PC-3 (cell line): Measurements from ENCODE around the gene CBL. TPM values are rescaled to one million over a fixed set of nuclear protein-coding genes. Genes with fewer than 3 reads are reported as not detected.
A peak's percentile ranks its signal among the peaks of the same experiment; 100 is the strongest.
"Not testable (repeated sequence)": the region's sequence is repeated elsewhere in the genome, so short reads cannot be mapped to it uniquely, and the experiment has no call there.

Source experiments
- ATAC-seq: fragments of 200-7000 bp; cut with Tn5 transposase; 2 replicates; pipeline ENCODE4 v1.9.1; 2020; ENCODE audit warnings: mild to moderate bottlenecking, moderate library complexity
- BruUV-seq: library from RNA; stranded (reverse); fragments of 400-500 nt; replicated peaks from 2 replicates; lab custom pipeline; 2021; lab: Mats Ljungman, UMichigan
- CTCF ChIA-PET: fragments of 300-600 bp; sonication (Branson Sonifier 250); formaldehyde crosslinking; loops from one replicate; lab custom pipeline; 2022; ENCODE audit warnings: antibody characterized with exemption; lab: Charles Lee
- POLR2A ChIA-PET: fragments of 300-600 bp; sonication (Branson Sonifier 250); formaldehyde crosslinking; loops from one replicate; lab custom pipeline; 2022; ENCODE audit warnings: antibody characterized with exemption; ENCODE audit not compliant: unreplicated experiment; lab: Charles Lee
- DNase-seq: peaks from one replicate; pipeline ENCODE4 v3.0.0-alpha.2; 2015
- H2AFZ ChIP-seq: fragments of 300-600 bp; sonication (generic); 2 replicates; pipeline ENCODE4 v1.6.0; 2016; ENCODE audit warnings: antibody characterized with exemption, low read length
- H3F3A ChIP-seq: fragments of 300-600 bp; sonication (generic); one replicate; pipeline ENCODE4 v1.6.0; 2017; ENCODE audit warnings: antibody characterized with exemption, low read length, control low read depth, mild to moderate bottlenecking; ENCODE audit not compliant: unreplicated experiment
- H3K27ac ChIP-seq: fragments of 300-600 bp; sonication (generic); 2 replicates; pipeline ENCODE4 v1.5.1; 2016; ENCODE audit warnings: mild to moderate bottlenecking, low read length
- H3K27me3 ChIP-seq: fragments of 300-600 bp; sonication (generic); 2 replicates; pipeline ENCODE4 v1.6.1; 2016; ENCODE audit warnings: low read length, mixed read lengths
- H3K36me3 ChIP-seq: fragments of 300-600 bp; sonication (generic); 2 replicates; pipeline ENCODE4 v1.6.1; 2016; ENCODE audit warnings: low read depth, mixed run types, low read length, mixed read lengths
- H3K4me1 ChIP-seq: fragments of 300-600 bp; sonication (generic); 2 replicates; pipeline ENCODE4 v1.5.1; 2016; ENCODE audit warnings: low read length; ENCODE audit not compliant: insufficient read depth
- H3K4me2 ChIP-seq: fragments of 300-600 bp; sonication (generic); 2 replicates; pipeline ENCODE4 v1.6.0; 2016; ENCODE audit warnings: low read length
- H3K4me3 ChIP-seq: fragments of 300-600 bp; sonication (generic); 2 replicates; pipeline ENCODE4 v1.5.1; 2016; ENCODE audit warnings: mild to moderate bottlenecking, low read length, mixed read lengths
- H3K79me2 ChIP-seq: fragments of 300-600 bp; sonication (generic); 2 replicates; pipeline ENCODE4 v1.6.1; 2017; ENCODE audit warnings: low read length, mixed read lengths
- H3K9ac ChIP-seq: fragments of 300-600 bp; sonication (generic); 2 replicates; pipeline ENCODE4 v1.6.0; 2016; ENCODE audit warnings: mild to moderate bottlenecking, low read length
- H3K9me2 ChIP-seq: fragments of 300-600 bp; sonication (generic); replicated peaks from 2 replicates; pipeline ENCODE4 v1.6.1; 2016; ENCODE audit warnings: mixed run types, low read length, mixed read lengths
- H3K9me3 ChIP-seq: fragments of 300-600 bp; sonication (generic); 2 replicates; pipeline ENCODE4 v1.6.1; 2016; ENCODE audit warnings: low read length, mixed read lengths
- H4K20me1 ChIP-seq: fragments of 300-600 bp; sonication (generic); 2 replicates; pipeline ENCODE4 v1.6.1; 2016; ENCODE audit warnings: low read length, mixed read lengths
- CTCF ChIP-seq: fragments of 300-600 bp; sonication (generic); conservative IDR thresholded peaks from 2 replicates; pipeline ENCODE4 v1.5.1; 2017; ENCODE audit warnings: antibody characterized with exemption, low read depth, mild to moderate bottlenecking, low read length
- EZH2 ChIP-seq: fragments of 300-600 bp; sonication (generic); IDR thresholded peaks from one replicate; pipeline ENCODE4 v1.6.1; 2017; ENCODE audit warnings: antibody characterized with exemption, mild to moderate bottlenecking, low read length; ENCODE audit not compliant: unreplicated experiment
- EZH2phosphoT487 ChIP-seq: fragments of 300-600 bp; sonication (generic); IDR thresholded peaks from 2 replicates; pipeline ENCODE4 v1.6.1; 2018; ENCODE audit warnings: mild to moderate bottlenecking, antibody characterized with exemption, low read length, borderline replicate concordance
- intact Hi-C: fragments of 100-400 bp; cut with micrococcal nuclease; formaldehyde crosslinking; loops from 2 replicates; pipeline ENCODE4 v1.9.0; 2023
- total RNA-seq: library from RNA; depleted of rRNA; stranded (reverse); fragments of >200 nt; gene quantifications from 2 replicates; pipeline ENCODE4 v1.2.3, GENCODE V29; 2014

Gene CBL
- total RNA-seq, 1 experiment from 2014 or later = 11.4 TPM

DNA sequence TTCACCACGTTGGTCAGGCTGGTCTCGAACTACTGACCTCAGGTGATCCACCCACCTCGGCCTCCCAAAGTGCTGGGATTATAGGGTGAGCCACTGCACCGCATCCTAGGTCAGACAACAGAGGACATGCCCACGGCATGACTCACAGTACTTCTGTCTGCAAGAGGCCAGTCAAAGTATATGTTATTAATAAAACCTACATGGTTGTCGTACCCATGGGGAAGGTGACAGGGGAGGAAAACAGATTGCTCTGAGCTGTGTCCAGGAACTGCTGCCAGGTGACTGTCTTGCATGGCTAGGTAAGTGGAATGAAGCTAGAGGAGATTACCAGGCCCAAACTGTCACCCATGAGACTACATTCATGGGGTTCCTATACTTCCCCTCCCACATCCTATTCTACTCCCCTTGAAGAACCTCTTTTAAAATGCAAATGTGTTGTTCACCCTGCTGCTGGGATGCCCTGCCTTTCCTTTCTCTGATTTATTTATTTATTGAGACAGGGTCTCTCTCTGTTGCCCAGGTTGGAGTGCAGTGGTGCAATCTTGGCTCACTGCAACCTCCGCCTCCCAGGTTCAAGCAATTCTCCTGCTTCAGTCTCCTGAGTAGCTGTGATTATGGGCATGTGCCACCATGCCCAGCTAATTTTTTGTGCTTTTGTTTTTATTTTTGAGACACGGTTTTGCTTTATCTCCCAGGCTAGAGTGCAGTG lies 39.6 kb upstream of the CBL start:
- Histone ChIP-seq H3K9me2 (no peaks in the 10 kb centered on the region), H3K4me3 (no peak overlapping the region), H3K79me2 (no peaks in the 10 kb centered on the region), H3K27me3 (no peaks in the 10 kb centered on the region), H2AFZ (no peak overlapping the region), H3K4me2 (no peak overlapping the region), H3K9me3 (no peaks in the 10 kb centered on the region), H3F3A (no peaks in the 10 kb centered on the region), H3K27ac (peak overlapping the region; percentile 39), H3K9ac (no peak overlapping the region), H4K20me1 (no peaks in the 10 kb centered on the region), H3K36me3 (no peaks in the 10 kb centered on the region), H3K4me1 (peaks cover 22% of the 10 kb centered on the region)
- DNase-seq = peak; percentile 89
- CTCF ChIA-PET = interaction anchor here (0.7 kb wide), 1 partner anchor 159 kb away, joined by 6 read pairs; no protein-coding TSS in a partner anchor
- TF ChIP-seq CTCF = no peak
- TF ChIP-seq EZH2phosphoT487 = no peak
- TF ChIP-seq EZH2 = no peak
- ATAC-seq = peak; percentile 43
- BruUV-seq = no TSS peak
- POLR2A ChIA-PET = interaction anchor here (0.6 kb wide), 1 partner anchor 126 kb away, joined by 4 read pairs; no protein-coding TSS in a partner anchor
- intact Hi-C loops = loop anchor here (10.0 kb wide), 1 partner anchor 158 kb away; no protein-coding TSS in a partner anchor

DNA sequence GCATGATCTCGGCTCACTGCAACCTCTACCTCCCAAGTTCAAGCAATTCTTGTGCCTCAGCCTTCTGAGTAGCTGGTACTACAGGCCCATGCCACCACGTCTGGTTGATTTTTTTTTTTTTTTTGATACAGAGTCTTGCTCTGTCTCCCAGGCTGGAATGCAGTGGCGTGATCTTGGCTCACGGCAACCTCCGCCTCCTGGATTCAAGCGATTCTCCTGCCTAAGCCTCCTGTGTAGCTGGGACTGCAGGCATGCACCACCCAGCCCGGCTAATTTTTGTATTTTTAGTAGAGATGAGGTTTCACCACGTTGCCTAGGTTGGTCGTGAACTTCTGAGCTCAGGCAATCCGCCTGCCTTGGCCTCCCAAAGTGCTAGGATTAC lies 39.1 kb upstream of the CBL start:
- POLR2A ChIA-PET = interaction anchor here (0.6 kb wide), 1 partner anchor 125 kb away, joined by 4 read pairs; no protein-coding TSS in a partner anchor
- not testable (repeated sequence) for BruUV-seq, H3F3A ChIP-seq, H3K9me3 ChIP-seq, ATAC-seq, H3K9me2 ChIP-seq, H3K79me2 ChIP-seq, H3K36me3 ChIP-seq, H3K27ac ChIP-seq, H3K9ac ChIP-seq, H3K4me3 ChIP-seq, H3K27me3 ChIP-seq, H3K4me2 ChIP-seq, H2AFZ ChIP-seq, DNase-seq, H4K20me1 ChIP-seq
- intact Hi-C loops = loop anchor here (10.0 kb wide), 1 partner anchor 158 kb away; no protein-coding TSS in a partner anchor
- H3K4me1 ChIP-seq = peaks cover 22% of the 10 kb centered on the region
- CTCF ChIA-PET = interaction anchor here (0.7 kb wide), 1 partner anchor 159 kb away, joined by 6 read pairs; no protein-coding TSS in a partner anchor

GRCh38 chr11:119167933-119168332 lies 38.2 kb upstream of the CBL start:
- ATAC-seq = peak; percentile 60
- Histone ChIP-seq H3K4me3 (no peak overlapping the region; the same call in 1 of the 2 replicates), H3K9ac (no peak overlapping the region), H3K79me2 (no peaks in the 10 kb centered on the region), H2AFZ (no peak overlapping the region), H3K27ac (no peak overlapping the region), H3K4me2 (no peak overlapping the region), H3F3A (no peaks in the 10 kb centered on the region), H3K9me2 (no peaks in the 10 kb centered on the region), H3K4me1 (peaks cover 22% of the 10 kb centered on the region), H4K20me1 (no peaks in the 10 kb centered on the region), H3K9me3 (no peaks in the 10 kb centered on the region), H3K36me3 (no peaks in the 10 kb centered on the region), H3K27me3 (no peaks in the 10 kb centered on the region)
- intact Hi-C loops = loop anchor here (1.0 to 10.0 kb wide), 2 partner anchors 29 to 157 kb away; no protein-coding TSS in a partner anchor
- no peak for TF ChIP-seq EZH2
- no peak for TF ChIP-seq EZH2phosphoT487
- TF ChIP-seq CTCF = no peak
- DNase-seq = peak; percentile 58
- BruUV-seq = no TSS peak
- CTCF ChIA-PET = interaction anchor here (0.6 kb wide), 1 partner anchor 24 kb away, joined by 3 read pairs; no protein-coding TSS in a partner anchor
- POLR2A ChIA-PET = no interaction called here
